Right renal cortex interstitium (tissue), 3 donors: ENCODE data around the gene REXO1. TPM values are rescaled to one million over a fixed set of nuclear protein-coding genes. Genes with fewer than 3 reads are reported as not detected.
"Not testable (repeated sequence)": the region's sequence is repeated elsewhere in the genome, so short reads cannot be mapped to it uniquely, and the experiment has no call there.

Source experiments
- DNase-seq, 3 donors: peaks; one replicate each; pipeline ENCODE4 v3.0.0-alpha.2; 2013; ENCODE audit warnings: low read depth in 3 of 3, low spot score in 2 of 3
- polyA plus RNA-seq, 3 donors: library from polyadenylated mRNA; unstranded; fragments of 120-200 nt; gene quantifications; one replicate each; pipeline ENCODE4 v1.2.1, GENCODE V29; 2013; ENCODE audit not compliant: insufficient read length in 3 of 3

REXO1 gene
- polyA plus RNA-seq, 3 donors = 17.5 to 25.2 (median 23.4) TPM

GRCh38 chr19:1814833-1815604 is 33.3 kb downstream of the REXO1 start:
- DNase-seq = no peak

GRCh38 chr19:1814391-1814790 is 33.9 kb downstream of the REXO1 start:
- no peak for DNase-seq

- no peak for DNase-seq
Observed at GRCh38 chr19:1813192-1814182, 34.8 kb downstream of the REXO1 start.

GRCh38 chr19:1812426-1813191 is 35.7 kb downstream of the REXO1 start:
- peak in 1 of 3 donors; percentile 57 for DNase-seq

GRCh38 chr19:1811942-1812425 is 36.3 kb downstream of the REXO1 start, which contains the start of gene ATP8B3:
ATP8B3 (minus strand) TSS chr19:1812276; CDS start chr19:1811736, 540 bp downstream.
- no peak for DNase-seq

GRCh38 chr19:1811472-1811894 is 36.8 kb downstream of the REXO1 start:
- no peak for DNase-seq

GRCh38 chr19:1810439-1811160 is 37.7 kb downstream of the REXO1 start:
- no peak for DNase-seq

- no peak for DNase-seq
Observed at GRCh38 chr19:1809678-1810077, 38.6 kb downstream of the REXO1 start.

GRCh38 chr19:1808395-1808731 is 39.9 kb downstream of the REXO1 start:
- no peak for DNase-seq

- DNase-seq = no peak
Observed at GRCh38 chr19:1807695-1808394, 40.4 kb downstream of the REXO1 start.

GRCh38 chr19:1807030-1807694 is 41.1 kb downstream of the REXO1 start:
- no peak for DNase-seq

GRCh38 chr19:1806184-1807029 is 41.9 kb downstream of the REXO1 start:
- no peak for DNase-seq

- no peak for DNase-seq
Observed at GRCh38 chr19:1805401-1806183, 42.7 kb downstream of the REXO1 start.

GRCh38 chr19:1804858-1805257 is 43.4 kb downstream of the REXO1 start:
- DNase-seq = no peak

GRCh38 chr19:1799695-1800342 is 48.5 kb downstream of the REXO1 start:
- DNase-seq = no peak

- not testable (repeated sequence) for DNase-seq
Observed at GRCh38 chr19:1797313-1797712, 51.0 kb downstream of the REXO1 start.
